ENCODE measurements around the gene METTL8.
"Not testable (repeated sequence)": the region's sequence is repeated elsewhere in the genome, so short reads cannot be mapped to it uniquely, and the experiment has no call there.

The METTL8 gene

GRCh38 chr2:171436307-171436706 is 2.5 kb upstream of the METTL8 start:
- Histone ChIP-seq H3K36me3 (ENCODE audit: insufficient read depth, low read length) (peaks cover 20% of the 10 kb centered on the region), H3K9ac (ENCODE audit: low read depth, low read length) (no peak overlapping the region), H3K9me3 (ENCODE audit: control insufficient read depth, insufficient read depth, low read length) (peaks cover 8% of the 10 kb centered on the region), H3K4me1 (ENCODE audit: insufficient read depth, low read length) (no peaks in the 10 kb centered on the region; the same call in 1 of the 2 replicates)

- Histone ChIP-seq H3K9me3 (ENCODE audit: control insufficient read depth, insufficient read depth, low read length) (peaks cover 8% of the 10 kb centered on the region), H3K36me3 (ENCODE audit: insufficient read depth, low read length) (peaks cover 14% of the 10 kb centered on the region), H3K9ac (ENCODE audit: low read depth, low read length) (peak within 1 kb of the TSS; percentile 69), H3K4me1 (ENCODE audit: insufficient read depth, low read length) (peaks cover 6% of the 10 kb centered on the region)
These were observed 511 bp upstream of the METTL8 start, which contains the start of gene DCAF17 for GRCh38 chr2:171434013-171434989. Gene DCAF17 (plus strand): TSS chr2:171434226. CDS start chr2:171434578, 352 bp downstream.

- Histone ChIP-seq H3K4me1 (ENCODE audit: insufficient read depth, low read length) (peaks cover 6% of the 10 kb centered on the region), H3K9ac (ENCODE audit: low read depth, low read length) (peak overlapping the region; percentile 69), H3K36me3 (ENCODE audit: insufficient read depth, low read length) (peaks cover 14% of the 10 kb centered on the region), H3K9me3 (ENCODE audit: control insufficient read depth, insufficient read depth, low read length) (peaks cover 8% of the 10 kb centered on the region)
These were observed 624 bp downstream of the METTL8 start for GRCh38 chr2:171432969-171433762.

GRCh38 chr2:171432206-171432968 is 1.4 kb downstream of the METTL8 start:
- Histone ChIP-seq H3K9ac (ENCODE audit: low read depth, low read length) (peak overlapping the region; percentile 69; the same call in 1 of the 2 replicates), H3K4me1 (ENCODE audit: insufficient read depth, low read length) (peaks cover 6% of the 10 kb centered on the region), H3K9me3 (ENCODE audit: control insufficient read depth, insufficient read depth, low read length) (peaks cover 8% of the 10 kb centered on the region), H3K36me3 (ENCODE audit: insufficient read depth, low read length) (peaks cover 13% of the 10 kb centered on the region)

GRCh38 chr2:171431677-171432167 is 2.1 kb downstream of the METTL8 start:
- Histone ChIP-seq H3K4me1 (ENCODE audit: insufficient read depth, low read length) (peaks cover 6% of the 10 kb centered on the region), H3K36me3 (ENCODE audit: insufficient read depth, low read length) (peaks cover 7% of the 10 kb centered on the region), H3K9ac (ENCODE audit: low read depth, low read length) (no peak overlapping the region), H3K9me3 (ENCODE audit: control insufficient read depth, insufficient read depth, low read length) (peaks cover 8% of the 10 kb centered on the region)

GRCh38 chr2:171430516-171431410 is 3.0 kb downstream of the METTL8 start:
- peaks cover under 1% of the 10 kb centered on the region; the same call in 1 of the 2 replicates for H3K9me3 ChIP-seq (ENCODE audit: control insufficient read depth, insufficient read depth, low read length)
- no peak overlapping the region; the same call in 1 of the 2 replicates for H3K9ac ChIP-seq (ENCODE audit: low read depth, low read length)
- peaks cover 6% of the 10 kb centered on the region for H3K4me1 ChIP-seq (ENCODE audit: insufficient read depth, low read length)
- H3K36me3 ChIP-seq (ENCODE audit: insufficient read depth, low read length), result no peaks in the 10 kb centered on the region

GRCh38 chr2:171422710-171423495 is 10.9 kb downstream of the METTL8 start:
- H3K9ac ChIP-seq (ENCODE audit: low read depth, low read length); H3K36me3 ChIP-seq (ENCODE audit: insufficient read depth, low read length); H3K4me1 ChIP-seq (ENCODE audit: insufficient read depth, low read length): not testable (repeated sequence)
- H3K9me3 ChIP-seq (ENCODE audit: control insufficient read depth, insufficient read depth, low read length), result peaks cover 22% of the 10 kb centered on the region

- peaks cover 6% of the 10 kb centered on the region for H3K36me3 ChIP-seq (ENCODE audit: insufficient read depth, low read length)
- H3K4me1 ChIP-seq (ENCODE audit: insufficient read depth, low read length), result 0 out of 2 replicates have a peak, but pooled peaks cover under 1% of the 10 kb centered on the region
- no peak overlapping the region for H3K9ac ChIP-seq (ENCODE audit: low read depth, low read length)
- H3K9me3 ChIP-seq (ENCODE audit: control insufficient read depth, insufficient read depth, low read length), result peaks cover 22% of the 10 kb centered on the region
These were observed 12.8 kb downstream of the METTL8 start for GRCh38 chr2:171420728-171421563.

GRCh38 chr2:171419333-171419732 is 14.5 kb downstream of the METTL8 start:
- no peak overlapping the region for H3K9ac ChIP-seq (ENCODE audit: low read depth, low read length)

GRCh38 chr2:171416009-171416926 is 17.5 kb downstream of the METTL8 start:
- peaks cover 12% of the 10 kb centered on the region for H3K4me1 ChIP-seq (ENCODE audit: insufficient read depth, low read length)
- no peaks in the 10 kb centered on the region for H3K9me3 ChIP-seq (ENCODE audit: control insufficient read depth, insufficient read depth, low read length)
- no peaks in the 10 kb centered on the region for H3K36me3 ChIP-seq (ENCODE audit: insufficient read depth, low read length)
- H3K9ac ChIP-seq (ENCODE audit: low read depth, low read length), result no peak overlapping the region

More at GRCh38 chr2:171419333-171419732, 14.5 kb downstream of the METTL8 start:
- peaks cover 2% of the 10 kb centered on the region; the same call in 1 of the 2 replicates for H3K36me3 ChIP-seq (ENCODE audit: insufficient read depth, low read length)
- H3K4me1 ChIP-seq (ENCODE audit: insufficient read depth, low read length), result peaks cover 4% of the 10 kb centered on the region; the same call in 1 of the 2 replicates
- peaks cover 13% of the 10 kb centered on the region for H3K9me3 ChIP-seq (ENCODE audit: control insufficient read depth, insufficient read depth, low read length)

- H3K9me3 ChIP-seq (ENCODE audit: control insufficient read depth, insufficient read depth, low read length); H3K9ac ChIP-seq (ENCODE audit: low read depth, low read length); H3K36me3 ChIP-seq (ENCODE audit: insufficient read depth, low read length): not testable (repeated sequence)
- peaks cover 25% of the 10 kb centered on the region for H3K4me1 ChIP-seq (ENCODE audit: insufficient read depth, low read length)
These were observed 19.1 kb downstream of the METTL8 start for GRCh38 chr2:171414645-171415044.

Data from ES-I3 (cell line).